ENCODE measurements around the gene TMEM181. TPM values are rescaled to one million over a fixed set of nuclear protein-coding genes. Genes with fewer than 3 reads are reported as not detected.

TMEM181 gene
- total RNA-seq, 1 experiment from 2014 or later = 31.6 TPM

GRCh38 chr6:158599635-158600034, 39.7 kb downstream of the TMEM181 start:
- Histone ChIP-seq H3K4me3 (ENCODE audit: low read depth, low read length, poor library complexity, severe bottlenecking) (no peak overlapping the region), H3K27me3 (replicated peaks; ENCODE audit: insufficient read depth, low read depth, low read length, poor library complexity) (no peaks in the 10 kb centered on the region), H3K4me1 (ENCODE audit: insufficient read depth, low read length, poor library complexity, severe bottlenecking) (no peaks in the 10 kb centered on the region), H3K9me3 (ENCODE audit: low read depth, low read length, poor library complexity, severe bottlenecking) (no peaks in the 10 kb centered on the region), H3K27ac (ENCODE audit: low read depth, low read length, poor library complexity, severe bottlenecking) (no peak overlapping the region), H3K36me3 (ENCODE audit: insufficient read depth, low read length, poor library complexity, severe bottlenecking) (peaks cover 11% of the 10 kb centered on the region)
- TF ChIP-seq EZH2 (IDR thresholded peaks at IDR 0.05; ENCODE audit: borderline replicate concordance, low read depth, low read length, poor library complexity, severe bottlenecking) (no peak), CTCF (conservative IDR thresholded peaks at IDR 0.05; ENCODE audit: low read depth, low read length) (no peak)
- ChIA-PET CTCF (no interaction called here), POLR2A (ENCODE audit: low non-redundant PET) (no interaction called here)
- intact Hi-C loops (cut with micrococcal nuclease; ENCODE audit: unreplicated experiment) = loop anchor here (10.0 kb wide), 1 partner anchor 135 kb away; no protein-coding TSS in a partner anchor
- no TSS peak for BruUV-seq (replicated peaks)
- DNase-seq (ENCODE audit: low spot score) = no peak

GRCh38 chr6:158603261-158604047, 43.6 kb downstream of the TMEM181 start:
- Histone ChIP-seq H3K36me3 (ENCODE audit: insufficient read depth, low read length, poor library complexity, severe bottlenecking) (peaks cover 35% of the 10 kb centered on the region), H3K27me3 (replicated peaks; ENCODE audit: insufficient read depth, low read depth, low read length, poor library complexity) (no peaks in the 10 kb centered on the region), H3K27ac (ENCODE audit: low read depth, low read length, poor library complexity, severe bottlenecking) (no peak overlapping the region), H3K9me3 (ENCODE audit: low read depth, low read length, poor library complexity, severe bottlenecking) (no peaks in the 10 kb centered on the region), H3K4me1 (ENCODE audit: insufficient read depth, low read length, poor library complexity, severe bottlenecking) (no peaks in the 10 kb centered on the region), H3K4me3 (ENCODE audit: low read depth, low read length, poor library complexity, severe bottlenecking) (no peak overlapping the region)
- TF ChIP-seq EZH2 (IDR thresholded peaks at IDR 0.05; ENCODE audit: borderline replicate concordance, low read depth, low read length, poor library complexity, severe bottlenecking) = no peak
- TF ChIP-seq CTCF (conservative IDR thresholded peaks at IDR 0.05; ENCODE audit: low read depth, low read length) = no peak
- no peak for DNase-seq (ENCODE audit: low spot score)
- intact Hi-C loops (cut with micrococcal nuclease; ENCODE audit: unreplicated experiment) = loop anchor here (2.0 to 10.0 kb wide), 2 partner anchors 139 to 383 kb away; no protein-coding TSS in a partner anchor
- BruUV-seq (replicated peaks) = no TSS peak
- POLR2A ChIA-PET (ENCODE audit: low non-redundant PET) = interaction anchor here (0.6 kb wide), 1 partner anchor 53 kb away, joined by 11 read pairs; no protein-coding TSS in a partner anchor
- CTCF ChIA-PET = interaction anchor here (0.7 kb wide), 1 partner anchor 389 kb away, joined by 9 read pairs; no protein-coding TSS in a partner anchor

- no peak for DNase-seq (ENCODE audit: low spot score)
- no peak overlapping the region for H3K4me3 ChIP-seq (ENCODE audit: low read depth, low read length, poor library complexity, severe bottlenecking)
- intact Hi-C loops (cut with micrococcal nuclease; ENCODE audit: unreplicated experiment) = loop anchor here (2.0 to 10.0 kb wide), 2 partner anchors 139 to 383 kb away; no protein-coding TSS in a partner anchor
- no peaks in the 10 kb centered on the region for H3K9me3 ChIP-seq (ENCODE audit: low read depth, low read length, poor library complexity, severe bottlenecking)
- H3K4me1 ChIP-seq (ENCODE audit: insufficient read depth, low read length, poor library complexity, severe bottlenecking) = no peaks in the 10 kb centered on the region
- BruUV-seq (replicated peaks) = no TSS peak
- H3K36me3 ChIP-seq (ENCODE audit: insufficient read depth, low read length, poor library complexity, severe bottlenecking) = peaks cover 41% of the 10 kb centered on the region
- ChIA-PET CTCF (no interaction called here), POLR2A (ENCODE audit: low non-redundant PET) (interaction anchor here (0.6 kb wide), 1 partner anchor 54 kb away, joined by 11 read pairs; no protein-coding TSS in a partner anchor)
- TF ChIP-seq EZH2 (IDR thresholded peaks at IDR 0.05; ENCODE audit: borderline replicate concordance, low read depth, low read length, poor library complexity, severe bottlenecking) (no peak), CTCF (conservative IDR thresholded peaks at IDR 0.05; ENCODE audit: low read depth, low read length) (no peak)
- H3K27me3 ChIP-seq (replicated peaks; ENCODE audit: insufficient read depth, low read depth, low read length, poor library complexity) = no peaks in the 10 kb centered on the region
- H3K27ac ChIP-seq (ENCODE audit: low read depth, low read length, poor library complexity, severe bottlenecking) = no peak overlapping the region
These were observed 44.1 kb downstream of the TMEM181 start for GRCh38 chr6:158604048-158604406.
